Suppressor macrophage treated with lipopolysaccharide for 1 hour (primary cell): Measurements from ENCODE around the gene PLA2G4A.
A peak's percentile ranks its signal among the peaks of the same experiment; 100 is the strongest.

Experiments
- DNase-seq, 3 donors: peaks; one replicate each; pipeline ENCODE4 v3.0.0-alpha.2; 2020 to 2022

Gene PLA2G4A

DNA sequence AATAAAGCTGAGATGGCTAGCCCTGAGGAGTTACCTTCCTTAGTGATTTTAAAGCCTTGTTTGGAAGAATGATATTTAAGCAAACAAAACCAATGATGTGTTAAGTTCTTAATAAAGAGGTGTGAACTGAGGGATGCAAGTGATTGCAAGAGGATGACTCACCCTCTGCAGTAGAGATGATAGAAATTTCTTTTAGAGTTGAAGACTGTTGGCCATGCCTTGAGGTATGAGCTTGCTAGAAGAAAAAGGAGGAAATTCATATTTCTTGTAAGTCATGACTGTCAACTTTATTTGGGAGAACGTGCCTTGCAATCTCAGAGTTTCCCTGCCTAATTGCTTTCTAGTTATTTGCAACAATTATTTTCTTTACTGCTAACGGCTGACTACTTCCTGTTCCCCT lies 94.7 kb downstream of the PLA2G4A start:
- DNase-seq = peak in 2 of 3 donors; percentile 26 to 50

DNA sequence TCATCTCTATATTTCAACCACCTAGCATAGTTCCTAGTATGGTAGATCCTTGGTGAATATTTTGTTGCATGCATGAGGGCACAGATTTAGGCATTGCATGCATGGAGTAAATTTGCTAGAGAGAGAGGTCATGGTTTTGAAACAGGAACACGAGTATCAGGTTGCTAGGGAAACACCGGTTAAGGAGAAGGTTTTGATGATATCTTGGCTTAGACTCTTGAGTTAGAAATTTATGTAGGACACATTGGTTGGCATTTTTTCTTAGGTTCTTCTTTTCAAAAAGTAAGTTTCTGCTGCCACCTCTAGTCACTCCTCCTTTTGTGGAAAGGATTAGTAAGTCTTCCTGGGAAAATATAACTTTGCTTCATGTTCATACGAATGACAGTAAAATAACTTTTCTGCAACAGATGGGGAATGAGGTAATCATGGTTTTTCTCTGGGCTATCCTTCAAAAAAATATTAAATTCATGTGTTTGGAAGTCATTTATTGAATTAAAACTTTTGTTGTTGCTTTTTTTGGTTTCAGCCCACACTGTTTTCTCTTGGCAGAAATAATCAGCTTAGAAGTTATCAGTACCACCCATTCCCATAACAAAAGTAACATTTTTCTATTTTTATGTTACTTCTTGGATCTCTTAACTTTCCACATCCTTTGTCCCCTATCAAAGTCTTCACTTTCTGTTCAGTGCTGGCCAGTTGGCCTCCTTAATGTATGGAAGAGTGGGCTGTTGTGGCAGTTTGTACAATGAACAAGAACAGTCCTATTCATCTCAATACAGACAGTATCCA lies 97.3 kb downstream of the PLA2G4A start:
- DNase-seq = peak; percentile 10 to 47 (median 16)

DNA sequence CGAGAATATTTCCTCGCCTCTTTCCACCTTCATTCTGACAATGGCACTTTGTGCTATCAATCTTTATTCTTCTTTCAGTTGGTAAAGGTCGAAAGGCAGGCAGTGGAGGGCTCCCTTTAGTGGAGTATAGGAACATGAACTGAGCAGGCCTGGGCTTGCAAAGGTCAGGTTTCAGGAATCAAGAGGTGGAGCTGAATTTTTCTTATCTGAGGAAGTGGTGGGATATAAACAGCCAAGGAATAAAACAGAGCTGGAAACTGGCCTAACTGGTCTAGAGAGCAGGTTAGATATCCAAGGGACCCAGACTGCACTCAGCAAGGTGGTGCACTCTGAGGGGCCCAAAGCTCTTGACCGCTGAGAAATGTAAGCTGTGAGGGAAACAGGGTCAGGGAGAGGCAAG lies 99.1 kb downstream of the PLA2G4A start:
- no peak for DNase-seq

DNA sequence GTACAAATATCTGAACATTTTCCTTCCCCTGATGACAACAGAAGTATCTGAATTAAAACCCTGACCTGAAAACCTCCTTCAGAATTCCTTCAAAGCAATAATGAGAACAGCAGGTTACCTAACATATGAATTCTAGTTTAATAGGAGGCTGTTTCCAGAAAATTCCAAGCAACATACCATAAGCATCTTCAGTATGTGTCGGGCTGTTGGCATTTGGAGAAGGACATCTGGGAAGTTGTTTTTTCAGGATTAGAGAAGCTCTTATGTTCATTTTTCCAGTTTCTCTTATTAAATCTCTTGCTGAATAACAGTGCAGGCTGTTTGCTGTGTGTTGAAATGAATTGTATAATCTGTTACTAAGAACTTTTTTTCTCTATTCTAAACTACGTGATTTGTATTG lies 101.5 kb downstream of the PLA2G4A start:
- no peak for DNase-seq

DNA sequence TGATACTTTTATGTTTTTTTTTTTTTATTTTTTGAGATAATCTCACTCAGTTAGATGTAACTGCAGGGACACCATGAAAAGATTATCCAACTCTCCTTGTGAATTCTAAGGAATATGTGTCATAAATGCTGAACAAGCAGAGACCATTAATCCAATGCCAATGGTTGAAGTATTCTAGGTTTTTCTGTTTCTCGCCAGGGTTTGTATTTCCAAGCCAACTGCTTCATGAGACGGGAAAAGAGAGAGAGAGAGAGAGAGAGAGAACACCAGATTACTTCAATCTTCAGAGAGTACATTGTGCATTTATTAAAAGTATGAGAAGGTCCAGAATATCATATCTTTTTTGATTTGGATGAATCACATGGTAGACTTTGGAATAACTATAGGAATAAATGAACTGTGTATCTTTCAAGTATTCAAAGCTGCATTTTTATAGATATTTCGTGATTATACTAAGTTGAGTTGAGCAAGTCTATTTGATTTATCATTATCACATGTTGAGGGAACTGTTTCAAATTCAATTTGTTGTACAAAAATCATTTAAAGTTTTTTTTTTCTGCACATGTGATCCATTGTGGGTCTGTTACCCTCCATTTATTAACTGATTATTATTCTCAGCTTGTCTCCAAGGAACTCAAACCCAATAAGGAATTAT lies 108.4 kb downstream of the PLA2G4A start:
- DNase-seq = no peak

DNA sequence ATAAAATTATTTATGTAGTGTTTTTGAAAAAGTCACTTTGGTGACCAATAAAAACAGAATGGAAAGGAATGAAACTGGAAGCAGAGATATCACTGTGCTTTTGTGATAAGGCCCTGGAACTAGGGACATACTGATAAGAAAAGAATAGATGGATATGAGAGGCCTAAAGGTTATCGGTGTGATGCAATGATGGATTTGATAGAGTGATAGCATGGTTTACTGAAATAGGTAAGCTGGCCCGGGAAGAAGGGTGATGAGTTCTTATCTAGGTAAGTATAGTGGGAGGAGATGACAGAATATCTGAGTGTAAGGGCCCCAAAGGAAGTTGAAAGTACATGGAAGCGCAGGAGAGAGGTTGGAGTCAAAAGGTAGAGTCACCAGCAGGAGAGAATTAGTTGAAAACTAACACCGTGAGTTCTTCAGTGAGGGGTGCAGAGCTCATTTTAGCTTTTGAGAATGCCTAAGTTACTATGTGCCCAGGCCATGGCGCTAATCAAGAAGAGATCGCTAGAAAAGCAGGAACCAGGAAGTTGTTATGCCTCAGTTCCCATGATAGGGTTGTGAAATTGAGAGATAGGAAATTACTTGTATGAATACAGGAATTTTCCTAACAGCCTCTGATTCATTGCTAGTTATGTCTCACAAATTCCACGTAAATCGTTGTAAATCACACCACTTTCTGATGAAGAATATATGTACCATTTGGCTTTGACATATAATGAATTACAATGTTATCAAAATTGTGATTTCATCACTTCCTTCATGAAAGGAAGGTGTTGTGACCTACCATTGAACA lies 115.3 kb downstream of the PLA2G4A start:
- DNase-seq = peak in 2 of 3 donors; percentile 20 to 46

DNA sequence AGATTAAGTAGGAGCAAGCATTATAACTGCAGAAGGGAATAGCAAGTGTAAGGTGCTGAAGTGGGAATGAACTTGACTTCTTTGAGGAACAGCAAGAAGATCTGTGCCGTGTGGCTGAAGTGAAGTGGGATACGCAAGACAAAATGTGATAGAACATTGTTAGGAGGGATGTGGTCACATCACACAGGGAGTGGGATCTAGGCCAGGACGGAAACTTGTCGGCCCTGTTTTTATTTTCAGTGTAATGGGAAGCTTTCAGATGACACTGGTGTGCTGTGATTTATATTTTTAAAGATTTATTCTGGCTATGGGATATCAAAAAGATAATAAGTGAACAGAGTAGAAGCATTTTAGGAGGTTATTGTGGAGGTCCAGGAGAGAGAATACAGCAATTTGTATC lies 116.4 kb downstream of the PLA2G4A start:
- DNase-seq = no peak

DNA sequence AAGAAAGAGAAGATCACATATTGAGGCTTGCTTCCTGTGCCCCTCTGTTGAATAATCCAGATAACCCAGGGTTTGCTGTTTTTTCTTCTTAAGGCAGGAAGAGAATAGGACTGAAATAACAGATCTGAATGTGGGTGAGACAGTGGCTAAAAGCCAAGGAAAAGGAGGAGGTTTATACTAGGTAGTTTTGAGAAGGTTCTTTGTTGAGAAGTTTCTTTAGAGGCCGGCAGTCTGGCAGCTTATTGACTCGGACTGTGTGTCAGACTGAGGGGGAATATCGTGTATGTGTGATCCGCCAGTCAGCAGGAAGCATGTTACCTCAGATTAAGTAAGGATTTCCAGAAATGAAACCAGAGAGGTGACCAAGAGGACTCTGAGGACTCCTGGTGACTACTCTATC lies 119.8 kb downstream of the PLA2G4A start:
- DNase-seq = peak; percentile 8 to 46 (median 24)

DNA sequence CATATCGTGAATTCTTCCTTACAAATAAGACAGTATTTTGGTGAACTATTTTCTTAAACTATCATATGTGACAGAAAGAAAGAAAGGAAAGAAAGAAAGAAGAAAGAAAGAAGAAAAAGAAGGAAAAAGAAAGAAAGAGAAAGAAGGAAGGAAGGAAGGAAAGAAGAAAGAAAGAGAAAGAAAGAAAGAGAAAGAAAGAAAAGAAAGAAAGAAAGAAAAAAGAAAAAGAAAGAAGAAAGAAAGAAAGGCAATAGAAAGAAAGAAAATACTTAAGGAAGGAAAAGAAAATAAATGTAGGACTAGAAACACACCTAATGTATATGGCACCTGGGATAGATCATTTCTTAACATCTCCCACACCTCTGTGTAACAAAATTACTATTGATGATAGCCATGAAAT lies 120.4 kb downstream of the PLA2G4A start:
- DNase-seq = no peak

DNA sequence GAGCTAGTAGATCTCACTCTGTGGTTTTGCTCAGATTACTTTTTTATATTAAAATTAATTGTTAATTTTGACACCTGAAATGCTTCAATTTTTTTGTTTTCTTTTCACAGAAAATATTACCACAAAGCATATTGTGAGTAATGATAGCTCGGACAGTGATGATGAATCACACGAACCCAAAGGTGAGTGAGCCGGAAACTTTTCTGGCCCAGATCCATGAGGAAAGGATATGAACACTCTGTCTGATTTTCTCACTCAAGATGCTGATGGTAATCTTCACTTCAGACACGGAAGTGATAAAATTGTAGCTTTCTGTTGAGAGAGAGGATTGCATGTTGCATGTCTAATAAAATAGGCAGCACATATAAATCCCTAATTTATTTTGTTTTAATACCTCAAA lies 121.8 kb downstream of the PLA2G4A start:
- no peak for DNase-seq

DNA sequence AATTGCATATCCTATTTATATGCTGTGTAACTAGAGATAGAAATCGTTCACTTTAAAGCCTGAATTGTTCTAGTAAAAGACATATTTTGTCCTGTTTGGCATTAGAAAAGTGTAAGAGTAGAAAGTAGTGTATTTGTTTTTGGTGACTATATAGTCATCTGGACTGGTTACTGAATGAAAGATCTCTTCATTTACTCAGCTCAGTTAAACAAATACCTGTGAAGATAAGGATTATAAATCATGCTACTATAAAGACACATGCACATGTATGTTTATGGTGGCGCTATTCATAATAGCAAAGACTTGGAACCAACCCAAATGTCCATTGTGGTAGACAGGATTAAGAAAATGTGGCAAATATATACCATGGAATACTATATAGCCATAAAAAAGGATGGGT lies 125.1 kb downstream of the PLA2G4A start:
- no peak for DNase-seq

DNA sequence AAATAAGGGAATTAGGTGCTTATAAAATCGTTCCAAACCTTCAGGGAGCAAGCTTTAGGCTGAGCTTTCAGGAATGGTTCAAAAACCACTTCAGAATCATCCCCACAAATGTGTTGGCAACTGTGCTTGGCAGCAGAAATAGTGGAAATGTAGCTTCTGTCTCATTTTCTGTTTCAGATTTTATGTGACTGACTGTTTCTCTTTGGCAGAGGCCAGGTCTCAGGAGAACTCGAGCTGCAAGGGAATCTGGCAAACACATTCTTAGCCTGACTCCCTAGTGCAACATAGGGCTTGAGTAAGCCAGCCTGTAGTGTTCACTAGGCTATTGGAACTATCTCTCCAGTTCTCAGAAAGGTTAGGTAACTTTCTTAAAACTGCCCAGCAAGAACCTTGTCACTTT lies 128.6 kb downstream of the PLA2G4A start:
- no peak for DNase-seq

DNA sequence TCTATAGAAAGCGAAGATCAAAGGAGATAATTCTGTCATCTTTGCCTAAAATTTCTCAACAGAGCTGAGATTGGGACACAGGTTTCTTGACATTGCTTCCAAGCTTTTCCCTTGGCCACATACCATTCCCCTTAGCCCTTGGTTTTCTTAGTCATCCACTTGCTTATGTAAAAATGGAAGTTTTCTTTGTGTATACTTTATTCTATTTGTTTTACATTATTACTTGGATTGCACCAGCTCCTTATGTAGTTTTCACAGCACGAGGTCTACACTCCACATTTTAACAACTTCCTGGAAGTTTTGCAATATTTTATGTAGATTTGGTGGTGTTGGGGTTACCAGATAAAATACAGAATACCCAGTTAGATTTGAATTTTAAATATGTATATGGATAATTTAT lies 129.8 kb downstream of the PLA2G4A start:
- DNase-seq = peak; percentile 46 to 85 (median 71)

DNA sequence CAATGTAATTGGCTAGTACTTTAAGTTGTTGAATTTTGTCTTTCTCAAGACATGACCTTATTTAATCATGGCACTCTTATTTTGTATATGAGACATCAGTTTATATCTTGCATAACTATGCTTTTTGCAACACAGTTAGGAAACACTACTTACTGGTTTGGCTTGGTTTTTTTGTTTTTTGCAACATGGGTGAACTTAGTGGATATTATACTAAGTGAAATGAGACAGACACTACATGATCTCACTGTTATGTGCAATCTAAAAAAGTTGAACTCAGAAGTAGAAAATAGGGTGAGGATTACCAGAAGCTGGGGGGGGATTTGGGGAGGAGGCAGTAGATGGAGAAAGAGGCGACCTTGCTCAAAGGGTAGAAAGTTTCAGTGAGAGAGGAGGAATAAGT lies 132.1 kb downstream of the PLA2G4A start:
- peak; percentile 42 to 87 (median 79) for DNase-seq

DNA sequence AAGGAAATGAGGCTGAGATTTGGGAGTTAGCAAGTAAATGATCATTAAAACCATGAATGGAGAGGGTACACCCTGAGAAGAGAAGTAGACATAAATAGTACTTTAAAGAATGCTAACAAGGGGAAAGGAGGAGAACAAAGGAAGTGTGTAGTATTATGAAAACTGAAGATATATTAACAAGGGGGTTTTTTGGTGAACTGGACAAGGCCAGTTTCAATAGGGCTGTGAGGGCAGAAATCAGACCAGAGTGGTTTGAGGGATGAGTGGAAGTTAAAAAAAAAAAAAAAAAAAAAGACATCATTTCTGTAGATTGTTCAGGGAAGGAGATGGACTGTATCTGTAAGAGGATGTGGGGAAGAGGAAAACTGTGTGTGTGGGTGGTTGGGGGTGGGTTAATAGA lies 137.1 kb downstream of the PLA2G4A start:
- no peak for DNase-seq

DNA sequence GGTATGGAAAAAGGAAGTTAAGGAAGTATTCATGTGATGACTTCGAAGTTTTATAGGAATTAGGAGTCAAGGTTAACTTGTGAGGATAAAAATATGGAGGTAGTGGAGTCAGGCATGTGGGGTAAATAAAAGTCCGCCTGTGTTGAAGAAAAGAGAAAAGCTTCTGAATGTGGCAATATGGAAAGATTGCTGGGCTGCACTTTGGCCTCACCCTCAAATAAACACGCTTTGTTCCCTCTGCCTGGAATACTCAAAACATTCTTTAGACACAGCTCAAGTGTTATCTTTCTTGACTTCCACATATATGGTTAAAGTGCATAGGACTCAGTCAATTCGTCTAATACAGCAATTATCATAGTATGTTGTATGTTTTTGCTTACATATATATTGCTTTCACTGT lies 137.7 kb downstream of the PLA2G4A start:
- DNase-seq = no peak

DNA sequence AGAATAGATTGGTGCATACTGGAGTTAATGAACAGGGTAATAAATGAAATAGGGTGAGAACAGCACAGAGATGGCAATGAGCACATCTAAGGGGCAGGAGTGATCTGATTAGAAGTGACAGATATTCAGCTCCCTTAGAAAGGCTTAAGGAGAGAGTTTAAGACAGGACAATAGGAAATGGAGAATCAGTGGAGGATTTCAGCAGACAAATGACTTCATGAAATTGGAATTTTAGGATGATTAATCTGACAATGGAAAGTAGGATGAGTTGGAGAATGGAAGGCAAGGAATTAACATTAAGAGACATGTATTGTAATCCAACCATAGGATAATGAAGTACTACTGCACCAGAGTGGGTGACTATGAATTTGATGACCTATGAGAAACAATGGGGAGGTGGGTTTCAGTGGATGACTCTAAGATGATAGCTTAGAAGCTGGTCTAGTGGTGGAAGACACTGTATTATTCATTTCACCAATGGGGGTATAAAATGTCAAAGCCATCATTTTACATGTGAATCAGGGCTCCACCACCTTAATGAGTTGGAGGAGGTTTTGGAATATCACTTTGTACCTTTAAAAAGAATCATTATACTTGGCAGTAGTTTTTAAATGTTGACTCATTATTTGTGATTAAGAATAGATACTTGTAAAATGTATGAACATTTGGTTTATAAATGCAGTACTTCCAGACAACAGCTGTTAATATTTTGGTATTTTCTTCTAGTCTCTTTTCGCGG lies 139.1 kb downstream of the PLA2G4A start:
- peak in 2 of 3 donors; percentile 48 to 66 for DNase-seq

DNA sequence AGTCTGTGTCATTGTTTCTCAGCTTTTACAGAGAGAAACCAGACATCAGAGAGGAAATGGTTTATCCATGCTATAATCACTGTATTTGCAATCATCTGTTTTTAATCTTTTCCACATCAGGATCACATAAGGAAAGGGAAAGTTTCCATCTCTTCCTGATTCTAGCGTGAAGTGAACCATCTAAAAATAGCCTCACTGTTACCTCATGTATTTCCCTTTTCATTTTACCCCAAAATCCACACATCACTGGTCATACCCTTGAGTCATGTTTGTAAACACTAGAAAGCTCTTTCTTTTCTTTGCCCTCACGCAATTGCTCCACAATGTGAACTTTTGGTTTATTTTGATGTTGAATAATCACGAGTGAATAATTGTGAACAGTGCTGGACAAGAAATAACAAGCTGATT lies 146.0 kb downstream of the PLA2G4A start:
- DNase-seq = peak; percentile 80 to 98 (median 95)

DNA sequence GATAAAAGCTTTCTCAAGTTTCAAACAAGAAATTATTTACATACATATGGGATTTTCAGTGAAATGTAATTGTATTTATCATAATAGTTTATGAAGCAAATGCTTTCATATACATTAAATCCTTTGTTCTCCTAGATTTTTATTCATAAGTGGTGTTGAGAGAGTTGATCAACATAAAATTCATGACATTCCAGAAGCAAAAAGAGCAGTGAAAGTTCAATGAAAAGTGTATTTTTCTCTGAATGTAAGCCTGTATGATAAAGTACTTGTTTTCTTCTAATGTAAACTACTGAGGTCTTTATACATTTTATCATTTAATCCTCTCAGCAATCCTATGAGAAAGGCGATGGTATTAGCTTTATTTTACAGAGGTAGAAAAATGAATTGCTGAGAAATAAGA lies 146.5 kb downstream of the PLA2G4A start:
- no peak for DNase-seq

DNA sequence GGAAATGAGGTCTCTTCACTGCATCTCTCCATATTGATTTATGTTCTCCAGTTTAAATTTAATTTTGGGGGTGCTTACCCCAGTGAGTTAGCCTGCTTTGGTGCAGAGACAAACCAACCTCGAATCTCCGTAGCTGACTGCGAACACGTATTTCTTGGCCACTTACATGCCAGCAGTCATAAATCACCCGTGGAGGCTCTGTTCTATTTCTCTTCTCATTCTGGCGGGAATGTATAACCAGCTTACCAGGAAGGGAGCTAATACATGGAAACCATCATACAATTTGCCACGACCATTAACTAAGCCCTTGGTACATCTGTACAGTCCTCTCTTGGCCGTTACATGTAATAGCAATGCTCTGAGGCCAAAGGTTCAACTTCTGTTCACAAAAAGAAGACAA lies 148.0 kb downstream of the PLA2G4A start:
- DNase-seq = no peak

DNA sequence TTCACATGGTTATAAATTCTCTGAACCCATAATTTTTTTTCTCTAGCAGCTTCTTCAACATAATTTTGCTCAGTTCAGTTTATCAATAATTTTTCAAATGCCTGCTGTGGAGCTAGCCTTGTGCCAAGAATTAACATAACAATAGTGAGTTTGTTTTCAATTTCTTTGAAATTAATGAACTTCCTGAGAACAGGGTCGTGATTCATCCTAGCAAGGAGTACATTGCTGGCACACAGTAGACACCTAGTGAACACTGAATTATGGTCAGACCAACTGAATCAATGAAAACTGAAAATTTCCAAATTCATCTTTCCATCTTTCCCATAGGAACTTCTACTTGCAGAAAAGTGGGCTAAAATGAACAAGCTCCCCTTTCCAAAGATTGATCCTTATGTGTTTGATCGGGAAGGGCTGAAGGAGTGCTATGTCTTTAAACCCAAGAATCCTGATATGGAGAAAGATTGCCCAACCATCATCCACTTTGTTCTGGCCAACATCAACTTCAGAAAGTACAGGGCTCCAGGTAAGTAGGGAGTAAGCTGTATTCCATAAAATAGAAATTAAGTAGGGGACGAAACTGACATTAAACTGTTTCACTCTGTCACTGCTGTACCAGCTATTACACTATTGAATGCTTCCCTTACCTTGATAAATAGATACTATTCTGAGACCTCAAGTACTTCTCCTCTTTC lies 148.7 kb downstream of the PLA2G4A start:
- no peak for DNase-seq
